GM19240 (cell line): ENCODE results near the gene KCNJ11.
A peak's percentile ranks its signal among the peaks of the same experiment; 100 is the strongest.

ENCODE experiments used
- DNase-seq: peaks from one replicate; pipeline ENCODE4 v3.0.0; 2011; ENCODE audit warnings: low spot score; ENCODE audit not compliant: insufficient read length

Gene KCNJ11

DNA sequence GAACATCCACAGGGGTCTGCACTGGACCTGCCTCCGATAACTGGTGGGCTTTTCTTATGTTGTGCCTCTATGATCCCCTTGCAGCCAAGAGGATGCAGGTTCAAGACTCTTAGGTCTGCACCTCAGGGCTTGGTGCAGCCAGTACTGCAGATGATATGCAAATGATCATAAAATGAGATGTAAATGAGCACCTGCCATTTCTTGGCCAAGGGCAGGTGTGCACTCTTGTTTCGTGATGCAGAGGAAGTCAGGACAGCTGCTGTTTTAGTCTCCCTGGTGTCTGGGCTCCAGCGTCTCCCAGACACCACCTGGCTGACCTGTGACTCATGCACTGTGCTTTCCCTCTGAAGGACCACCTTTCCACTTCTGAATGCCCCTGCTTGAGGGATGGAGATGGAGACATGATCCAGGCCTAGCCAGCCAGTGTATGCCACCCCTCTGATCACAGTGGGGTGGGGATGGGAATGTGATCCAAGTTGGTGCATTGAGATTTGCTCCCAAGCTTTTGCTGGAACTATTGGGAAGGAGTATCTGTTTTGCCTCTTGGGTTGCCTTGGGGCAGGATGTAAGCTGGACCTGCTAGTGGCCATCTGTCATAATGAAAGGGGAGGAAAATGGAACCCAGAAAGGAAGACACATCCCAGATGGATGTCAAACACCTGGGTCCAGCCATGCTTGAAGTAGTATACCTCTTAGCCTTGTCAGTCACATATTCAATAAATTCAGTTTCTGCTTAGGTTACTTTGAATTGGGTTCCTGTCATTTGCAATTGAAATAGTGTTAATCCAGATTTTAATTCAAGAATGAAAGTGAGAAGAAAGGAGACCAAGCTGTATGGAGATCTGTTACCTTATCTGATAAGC lies 3.3 kb upstream of the KCNJ11 start:
- no peak for DNase-seq

DNA sequence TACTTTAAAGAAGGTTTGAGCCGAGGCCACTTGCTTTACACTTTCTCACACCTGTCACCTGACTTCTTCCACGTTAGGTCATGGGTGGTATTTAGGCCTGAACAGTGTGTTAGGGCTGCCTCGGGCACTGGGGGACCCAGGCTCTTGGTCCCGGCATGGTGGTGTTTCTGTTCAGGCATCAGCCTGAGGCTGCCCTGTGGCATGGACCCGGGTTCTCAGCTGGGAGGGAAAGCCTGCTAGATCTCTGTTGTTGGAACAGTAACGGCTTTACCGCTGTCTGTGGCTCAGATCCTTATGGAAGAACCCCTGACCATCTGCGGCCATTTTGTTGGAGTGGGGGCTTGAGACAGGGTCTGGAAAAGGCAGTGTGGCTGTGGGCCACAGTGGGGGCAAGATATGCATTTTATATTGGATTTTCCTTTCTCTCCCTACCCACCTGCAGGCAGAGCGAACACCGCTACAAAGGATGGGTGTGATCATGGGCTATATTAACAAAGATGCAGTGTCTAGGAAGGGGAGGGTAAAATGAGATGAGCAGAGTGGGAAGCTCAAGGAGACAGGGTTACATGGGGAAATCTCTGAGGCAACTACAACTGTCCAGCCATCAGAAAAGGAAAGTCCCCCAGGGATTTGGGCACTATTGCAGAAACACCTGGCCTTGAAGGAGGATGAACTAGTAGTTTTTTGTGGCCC lies 1.6 kb upstream of the KCNJ11 start:
- no peak for DNase-seq

DNA sequence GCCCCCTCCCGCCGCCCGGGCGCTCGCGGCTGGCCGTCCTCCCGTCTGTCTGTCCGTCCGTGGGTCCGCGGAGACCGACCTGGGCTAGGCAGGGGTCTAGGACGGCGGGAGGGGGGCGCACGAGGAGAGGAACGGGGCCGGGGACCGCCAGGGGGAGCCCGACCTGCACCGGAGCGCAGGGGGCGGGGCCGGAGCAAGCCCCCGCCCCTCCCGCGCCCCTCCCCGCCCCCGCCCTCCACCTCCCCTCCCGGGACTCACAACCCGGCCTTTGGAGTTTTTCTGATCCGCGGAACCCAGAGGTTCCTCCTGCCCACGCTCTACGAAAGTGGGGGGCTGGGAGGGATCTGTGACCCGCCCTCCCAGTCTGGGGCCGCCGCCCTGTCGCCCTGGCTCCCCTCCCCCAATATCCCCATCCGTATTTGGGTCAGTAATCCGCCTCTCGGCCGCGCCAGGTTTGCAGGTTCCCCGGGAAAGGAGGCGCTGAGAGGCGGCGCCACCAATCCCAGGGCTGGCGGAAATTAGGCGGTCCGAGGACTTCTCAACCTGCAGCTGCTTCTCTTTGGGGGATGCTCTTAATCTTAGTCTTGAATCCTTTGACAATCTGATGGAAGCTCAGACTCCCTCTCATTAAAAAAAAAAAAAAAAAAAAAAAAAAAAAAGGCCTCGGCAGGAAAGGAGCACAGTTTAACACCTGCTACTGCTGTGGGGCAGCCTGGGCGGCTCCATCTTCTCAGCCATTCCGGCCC lies 925 bp upstream of the KCNJ11 start:
- DNase-seq: peak; percentile 56

DNA sequence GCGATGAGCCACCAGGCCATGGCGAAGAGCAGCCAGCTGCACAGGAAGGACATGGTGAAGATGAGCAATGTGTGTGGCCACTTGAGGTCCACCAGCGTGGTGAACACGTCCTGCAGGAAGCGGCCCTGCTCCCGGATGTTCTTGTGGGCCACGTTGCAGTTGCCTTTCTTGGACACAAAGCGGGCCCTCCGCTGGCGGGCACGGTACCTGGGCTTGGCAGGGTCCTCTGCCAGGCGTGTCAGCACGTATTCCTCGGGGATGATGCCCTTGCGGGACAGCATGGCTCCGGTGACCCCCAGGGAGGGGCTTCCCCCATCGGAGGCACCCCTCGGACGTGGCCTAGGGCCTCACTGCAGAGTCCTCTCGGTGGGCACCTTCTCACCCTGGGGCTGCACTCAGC lies 648 bp downstream of the KCNJ11 start:
- no peak for DNase-seq

DNA sequence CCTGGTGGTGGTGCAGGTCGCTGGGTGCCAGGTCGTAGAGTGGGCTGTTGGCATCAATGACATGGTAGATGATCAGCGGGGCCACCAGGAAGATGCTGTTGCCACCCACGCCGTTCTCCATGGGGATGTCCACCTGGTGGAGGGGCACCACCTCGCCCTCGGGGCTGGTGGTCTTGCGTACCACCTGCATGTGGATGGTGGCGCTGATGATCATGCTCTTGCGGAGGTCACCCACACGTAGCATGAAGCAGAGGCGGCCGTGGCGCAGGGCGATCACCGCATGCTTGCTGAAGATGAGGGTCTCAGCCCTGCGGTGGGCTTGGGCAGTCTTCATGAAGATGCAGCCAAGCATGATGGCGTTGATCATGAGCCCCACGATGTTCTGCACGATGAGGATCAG lies 1.2 kb downstream of the KCNJ11 start:
- DNase-seq: no peak

DNA sequence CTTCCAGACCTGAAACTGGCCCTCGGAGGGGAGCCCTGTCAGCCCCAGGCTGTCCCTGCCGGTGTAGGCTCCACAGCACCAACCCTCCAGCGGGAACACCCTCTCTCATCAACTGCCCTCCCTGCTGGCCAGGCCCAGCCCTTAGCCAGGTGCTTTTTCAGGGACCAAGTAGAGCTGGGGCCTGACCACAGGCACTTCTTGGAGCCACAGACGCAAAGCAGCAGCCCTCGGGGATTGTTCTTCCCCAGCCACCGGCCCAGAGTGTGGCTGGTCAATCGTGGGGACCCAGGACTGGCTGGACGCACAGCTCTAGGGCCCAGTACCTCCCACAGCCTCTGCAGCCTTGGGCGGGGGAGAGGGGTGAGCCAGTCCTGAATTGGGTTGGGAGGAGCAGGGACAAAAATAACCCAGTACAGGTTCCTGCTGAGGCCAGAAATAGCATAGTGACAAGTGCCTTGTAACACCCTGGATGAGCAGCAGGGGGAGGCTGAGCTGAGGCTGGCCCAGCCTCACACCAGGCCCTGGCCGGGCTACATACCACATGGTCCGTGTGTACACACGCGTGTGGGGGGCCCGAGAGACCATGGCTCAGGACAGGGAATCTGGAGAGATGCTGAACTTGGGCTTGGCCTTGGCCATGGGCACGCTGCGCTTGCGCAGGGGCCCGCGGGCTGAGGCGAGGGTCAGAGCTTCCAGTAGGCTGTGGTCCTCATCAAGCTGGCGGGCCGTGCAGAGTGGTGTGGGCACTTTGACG lies 2.0 kb downstream of the KCNJ11 start:
- DNase-seq: no peak

DNA sequence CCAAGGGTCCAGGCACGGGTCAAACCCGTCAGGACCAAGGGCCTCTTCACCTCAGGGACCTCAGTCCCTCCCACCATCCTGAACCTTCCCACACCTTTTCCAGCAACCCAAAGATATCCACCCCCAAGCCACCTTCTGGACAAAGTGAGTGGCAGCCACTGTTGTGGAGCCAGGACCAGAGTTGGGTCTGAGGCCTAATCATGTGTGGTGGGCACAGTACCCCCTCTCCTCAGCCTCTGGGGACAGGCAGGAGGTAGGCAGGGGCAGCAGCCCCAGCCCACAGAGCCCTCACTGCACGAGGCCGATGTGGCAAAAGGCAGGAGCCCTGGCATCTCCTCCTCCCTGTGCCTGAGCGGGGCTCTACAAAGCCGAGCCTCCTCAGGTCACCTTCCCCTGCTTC lies 2.5 kb downstream of the KCNJ11 start:
- no peak for DNase-seq

DNA sequence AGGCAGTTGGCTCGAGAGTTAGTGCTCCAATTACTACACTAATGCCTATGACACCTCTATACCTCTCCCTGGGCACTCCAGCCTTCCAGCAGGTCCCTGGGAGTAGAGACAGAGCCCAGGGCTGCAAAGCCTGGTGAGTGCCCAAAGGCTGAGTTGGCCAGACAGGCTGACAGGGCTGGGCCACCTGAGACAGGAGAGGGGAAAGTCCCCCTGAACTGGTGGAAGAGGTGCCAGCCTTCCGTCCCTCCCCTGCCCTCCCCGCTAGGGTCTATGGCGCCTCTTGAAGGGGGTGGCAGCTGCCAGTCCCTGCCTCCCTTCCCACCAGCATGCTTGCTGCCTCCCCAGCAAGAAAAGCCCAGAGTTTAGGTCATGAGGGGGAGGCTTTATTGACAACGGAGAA lies 3.0 kb downstream of the KCNJ11 start:
- DNase-seq: no peak

DNA sequence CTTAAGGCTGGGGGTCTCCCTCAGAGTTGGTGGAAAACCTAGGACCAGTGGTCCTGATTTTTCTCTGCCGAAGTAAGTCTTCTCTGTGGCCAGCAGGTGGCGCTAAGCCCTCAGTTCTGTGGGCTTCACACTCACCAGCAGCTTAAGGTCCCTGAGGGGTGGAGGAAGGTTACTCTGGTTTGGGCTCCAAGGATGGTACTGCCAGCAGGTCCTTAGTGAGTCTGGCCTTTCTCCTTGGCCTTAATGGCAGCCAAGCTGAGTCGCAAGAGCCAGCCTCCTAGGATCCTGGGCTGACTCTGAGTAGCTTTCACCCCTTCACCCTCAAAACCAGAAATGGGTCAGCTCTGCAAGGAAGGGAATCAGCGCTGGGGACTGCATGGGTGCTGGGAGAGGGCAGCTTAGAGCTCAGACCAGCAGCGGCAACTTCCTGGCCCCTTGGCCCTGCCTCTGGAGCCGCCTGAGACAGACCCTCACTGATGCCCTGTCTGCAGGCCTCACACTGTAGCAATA lies 4.4 kb downstream of the KCNJ11 start:
- peak; percentile 56 for DNase-seq

DNA sequence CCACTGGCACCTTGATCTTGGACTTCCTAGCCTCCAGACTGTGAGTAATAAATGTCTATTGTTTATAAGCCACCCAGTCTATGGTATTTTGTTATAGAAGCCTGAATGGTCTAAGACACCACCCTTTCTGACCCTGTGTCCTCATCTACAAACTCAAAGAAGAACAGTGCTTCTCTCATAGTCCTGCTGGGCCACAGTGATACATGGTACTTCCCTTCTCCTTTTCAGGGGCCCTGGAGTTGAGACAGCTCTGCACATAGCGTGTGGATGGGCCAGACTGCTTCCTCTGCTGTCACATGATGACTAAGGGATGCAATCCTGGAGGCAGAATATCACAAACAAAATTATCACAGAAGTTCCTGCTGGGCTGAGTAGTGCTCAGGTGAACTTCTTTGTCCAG lies 5.0 kb downstream of the KCNJ11 start:
- DNase-seq: no peak

DNA sequence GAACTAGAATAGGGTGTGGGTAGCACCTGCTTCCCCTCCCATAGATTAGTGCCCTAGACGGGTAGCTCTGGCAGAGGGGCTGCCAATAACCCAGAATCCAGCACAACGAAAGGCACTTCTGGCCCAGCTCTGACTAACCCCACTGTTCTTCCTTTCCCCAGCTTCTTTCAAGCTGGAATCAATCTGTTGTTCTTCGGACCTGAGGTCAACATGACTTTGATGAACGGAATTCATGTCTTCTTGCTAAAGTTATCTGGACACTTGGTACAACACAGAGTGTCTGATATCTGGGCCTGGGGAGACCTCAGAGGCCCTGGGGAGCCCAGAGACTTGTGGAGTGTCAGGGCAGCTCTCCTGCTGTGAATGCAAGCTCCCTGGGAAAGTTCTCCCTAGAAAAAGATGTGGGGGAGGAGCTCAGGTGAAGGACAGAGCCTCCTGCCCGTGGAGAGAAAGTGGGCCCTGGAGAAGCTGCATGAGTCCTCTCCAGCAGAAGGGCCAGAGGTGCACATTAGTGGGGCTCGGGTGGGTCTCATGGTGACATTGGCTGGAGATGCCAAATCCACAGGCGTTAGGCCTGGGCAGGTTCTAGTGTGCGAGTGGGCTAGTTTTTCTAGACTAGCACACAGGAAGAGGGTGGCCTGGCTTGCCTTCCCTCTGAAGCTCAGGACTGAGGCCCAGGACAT lies 6.3 kb downstream of the KCNJ11 start:
- no peak for DNase-seq

DNA sequence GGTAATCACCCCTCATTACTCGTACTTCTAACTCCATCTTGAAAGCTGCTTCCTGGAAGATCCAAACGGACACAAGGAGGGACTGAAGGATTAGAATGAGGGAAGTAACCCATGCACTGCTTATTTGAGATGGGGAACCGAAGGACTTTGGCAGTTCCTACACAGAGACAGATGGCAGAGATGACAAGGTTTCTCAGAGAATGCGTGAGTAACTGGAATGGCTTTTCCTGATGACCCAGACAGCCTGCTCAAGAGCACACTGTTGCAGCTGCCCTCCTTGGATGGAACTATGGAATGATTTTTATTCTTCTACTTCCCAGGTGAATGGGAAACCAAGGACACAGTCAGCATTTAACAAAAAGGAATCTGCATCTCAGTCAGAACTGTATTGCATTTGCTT lies 7.3 kb downstream of the KCNJ11 start:
- DNase-seq: no peak

DNA sequence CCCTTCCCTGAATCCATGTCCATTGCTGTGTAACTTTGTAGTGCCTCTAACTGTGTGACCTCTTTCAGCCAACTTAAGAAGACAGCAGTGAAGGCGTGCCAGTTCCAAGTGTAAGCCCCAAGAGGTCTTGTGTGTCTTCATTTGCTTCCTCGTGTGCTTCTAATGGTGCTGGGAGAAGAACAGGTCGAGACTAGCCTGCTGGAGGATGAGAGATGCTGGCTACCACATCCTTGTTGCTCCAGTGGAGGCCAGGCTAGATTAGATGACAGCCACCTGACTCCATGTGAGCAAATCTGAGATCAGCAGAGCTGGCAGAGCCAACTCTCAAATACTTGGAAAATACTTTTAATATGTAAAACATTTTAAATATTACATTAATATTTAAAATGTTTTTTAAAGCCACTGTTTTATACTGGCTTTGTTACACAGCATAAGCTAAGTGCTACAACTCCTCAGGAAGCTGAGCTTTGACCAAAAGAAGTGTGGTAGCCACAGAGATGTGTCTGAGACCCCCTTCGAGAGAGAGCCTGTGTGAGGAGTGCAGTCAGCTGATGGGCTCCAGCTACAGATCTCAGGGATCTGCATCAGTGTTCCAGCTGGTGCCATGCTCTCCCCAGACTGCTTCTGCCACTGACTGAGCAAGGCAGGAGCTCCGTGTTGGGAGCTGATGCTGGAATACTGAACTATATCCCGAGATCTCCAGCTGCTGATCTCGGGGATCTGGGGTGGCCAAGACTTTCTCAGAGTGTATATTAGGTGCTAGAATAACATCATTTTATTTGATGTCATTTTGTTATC lies 8.9 kb downstream of the KCNJ11 start:
- no peak for DNase-seq

DNA sequence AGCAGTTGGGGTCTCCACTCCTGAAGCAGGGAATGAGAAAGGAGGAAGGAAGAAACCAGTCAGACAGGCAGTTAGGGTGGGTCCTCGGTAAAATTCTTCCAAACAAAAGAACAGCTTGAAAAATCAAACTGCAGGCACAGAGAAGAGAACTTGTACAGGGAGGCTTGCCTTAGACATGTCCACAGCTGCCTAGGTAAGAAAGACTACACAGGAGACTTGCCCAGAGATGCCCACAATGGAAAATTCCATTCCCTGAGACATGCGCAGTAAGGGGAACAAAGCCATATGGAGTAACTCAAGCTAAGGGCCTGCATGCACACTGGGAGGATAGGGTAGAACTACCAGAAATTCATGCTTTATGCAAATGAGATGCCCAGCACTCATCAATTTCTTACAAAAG lies 9.8 kb downstream of the KCNJ11 start:
- DNase-seq: no peak

DNA sequence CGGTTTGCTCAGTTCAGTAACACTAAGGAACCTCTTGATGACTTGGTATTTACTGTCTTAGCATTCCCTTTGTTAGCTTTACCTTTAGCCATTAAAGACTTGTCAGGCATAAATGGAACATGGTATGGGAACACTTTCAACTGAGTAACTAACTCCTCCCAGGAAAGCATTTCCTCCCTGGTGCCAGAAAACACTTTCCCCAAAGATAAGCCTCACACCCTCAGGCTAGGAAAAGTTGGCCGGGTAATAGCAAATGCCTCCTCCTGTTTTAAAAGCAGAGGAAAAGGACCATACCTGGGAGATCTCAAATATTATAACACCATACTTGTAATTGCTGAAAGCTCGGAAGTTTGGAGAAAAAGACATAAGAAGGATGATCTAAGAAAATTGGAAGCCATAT lies 12.0 kb downstream of the KCNJ11 start:
- no peak for DNase-seq

DNA sequence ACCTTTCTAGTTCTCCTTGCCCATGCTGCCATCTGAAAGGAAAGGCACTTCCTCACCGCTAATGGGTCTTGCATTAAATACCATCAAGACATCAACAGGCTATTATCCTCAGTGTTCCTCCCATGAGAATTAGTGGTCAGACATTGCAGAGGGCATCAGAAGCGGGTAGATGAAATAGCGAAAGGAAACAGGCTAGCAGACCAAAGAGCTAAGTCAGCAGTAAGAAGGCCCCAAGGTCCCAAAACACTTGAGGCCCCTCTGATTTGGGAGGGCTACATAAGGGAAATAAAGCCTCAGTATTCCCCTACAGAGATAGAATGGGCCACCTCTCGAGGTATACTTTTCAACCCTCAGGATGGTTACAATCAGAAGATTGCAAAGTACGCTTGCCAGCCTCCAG lies 12.9 kb downstream of the KCNJ11 start:
- DNase-seq: no peak

DNA sequence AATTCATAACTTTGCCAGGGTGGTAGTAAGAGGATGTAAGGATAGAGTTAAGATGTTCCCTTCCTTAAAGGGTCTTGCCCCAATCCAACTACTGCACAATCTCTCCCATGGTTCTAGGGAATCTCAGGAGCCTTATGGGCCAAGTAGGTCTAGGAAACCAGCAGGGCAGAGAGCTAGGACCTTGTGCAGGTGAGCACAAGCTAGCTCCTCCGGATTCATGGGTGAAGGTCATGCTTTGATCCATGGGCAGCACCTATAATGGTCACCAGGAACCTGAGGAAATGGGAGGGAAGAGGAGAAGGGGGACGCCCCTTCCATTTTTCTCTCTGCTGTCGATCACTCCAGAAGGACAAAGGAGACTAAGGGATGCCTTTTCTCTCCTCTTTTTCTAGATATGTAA lies 16.8 kb downstream of the KCNJ11 start:
- no peak for DNase-seq

DNA sequence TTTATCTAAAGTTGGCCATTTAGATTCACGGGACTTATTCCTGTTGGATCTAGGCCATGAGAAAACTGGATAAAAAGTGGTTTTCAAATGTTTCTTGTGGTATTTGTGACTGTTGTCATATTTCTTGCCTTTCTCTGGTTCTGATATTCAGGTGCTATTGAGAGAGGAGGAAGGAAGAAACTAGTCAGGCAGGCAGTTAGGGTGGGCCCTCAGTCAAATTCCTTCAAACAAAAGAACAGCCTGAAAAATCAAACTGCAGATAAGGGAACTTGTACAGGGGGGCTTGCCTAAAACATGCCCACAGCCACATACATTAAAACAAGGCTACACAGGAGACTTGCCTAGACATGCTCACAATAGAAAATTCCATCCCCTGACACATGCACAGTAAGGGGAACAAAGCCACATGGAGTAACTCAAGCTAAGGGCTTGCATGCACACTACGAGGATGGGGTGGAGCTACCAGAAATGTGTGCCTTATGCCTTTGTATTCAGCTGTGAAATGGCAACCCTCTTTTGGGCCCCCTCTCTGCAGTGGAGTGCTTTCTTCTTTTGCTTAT lies 18.7 kb downstream of the KCNJ11 start:
- DNase-seq: no peak

DNA sequence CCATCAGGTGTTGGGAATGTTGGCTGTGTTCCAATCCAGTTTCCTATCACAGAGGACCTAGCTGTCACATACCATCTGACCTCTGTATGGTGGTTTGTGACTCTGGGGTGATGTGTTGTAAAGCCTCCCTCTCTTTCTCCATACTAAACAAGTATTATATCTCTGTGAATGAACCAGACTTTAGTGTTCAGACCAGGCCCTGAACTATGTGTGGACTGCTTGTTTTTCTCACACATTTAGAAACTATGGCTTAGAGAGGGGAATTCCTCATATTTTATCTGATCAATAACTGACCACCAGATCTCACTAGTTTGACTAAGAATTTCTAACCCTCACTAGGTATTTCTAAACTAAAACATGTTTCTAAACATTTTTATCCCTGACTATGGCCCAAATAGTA lies 19.4 kb downstream of the KCNJ11 start:
- no peak for DNase-seq

DNA sequence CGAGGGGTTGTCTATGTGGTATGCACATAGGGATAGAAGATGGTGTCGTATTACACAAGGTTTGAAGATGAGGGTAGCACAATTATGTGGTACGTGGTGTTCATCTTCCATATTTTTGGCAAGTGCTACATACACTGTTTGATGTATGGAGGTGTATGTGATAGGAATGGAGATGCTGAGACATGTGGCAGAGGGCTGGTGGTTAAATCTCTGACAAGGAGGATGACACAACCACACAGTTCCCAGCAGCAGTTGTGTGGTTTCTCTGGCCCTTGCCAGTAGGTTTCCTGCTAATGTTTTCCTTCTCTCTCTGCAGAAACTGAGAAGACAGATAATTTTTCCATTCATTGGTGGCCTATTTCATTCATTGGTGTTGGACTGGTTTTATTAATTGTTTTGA lies 19.9 kb downstream of the KCNJ11 start:
- DNase-seq: no peak
